Measurements from ENCODE around the gene AADACL3. TPM values are rescaled to one million over a fixed set of nuclear protein-coding genes. Genes with fewer than 3 reads are reported as not detected.
A peak's percentile ranks its signal among the peaks of the same experiment; 100 is the strongest.
"Not testable (repeated sequence)": the region's sequence is repeated elsewhere in the genome, so short reads cannot be mapped to it uniquely, and the experiment has no call there.

AADACL3 gene
- total RNA-seq, 1 experiment from 2014 or later: 0.05 TPM

GRCh38 chr1:12713651-12714050 lies 2.3 kb upstream of the AADACL3 start:
- not testable (repeated sequence) for DNase-seq (ENCODE audit: extremely low read depth, low read depth)

- DNase-seq (ENCODE audit: extremely low read depth, low read depth): no peak
Measured at GRCh38 chr1:12714710-12715475, 1.0 kb upstream of the AADACL3 start.

DNA sequence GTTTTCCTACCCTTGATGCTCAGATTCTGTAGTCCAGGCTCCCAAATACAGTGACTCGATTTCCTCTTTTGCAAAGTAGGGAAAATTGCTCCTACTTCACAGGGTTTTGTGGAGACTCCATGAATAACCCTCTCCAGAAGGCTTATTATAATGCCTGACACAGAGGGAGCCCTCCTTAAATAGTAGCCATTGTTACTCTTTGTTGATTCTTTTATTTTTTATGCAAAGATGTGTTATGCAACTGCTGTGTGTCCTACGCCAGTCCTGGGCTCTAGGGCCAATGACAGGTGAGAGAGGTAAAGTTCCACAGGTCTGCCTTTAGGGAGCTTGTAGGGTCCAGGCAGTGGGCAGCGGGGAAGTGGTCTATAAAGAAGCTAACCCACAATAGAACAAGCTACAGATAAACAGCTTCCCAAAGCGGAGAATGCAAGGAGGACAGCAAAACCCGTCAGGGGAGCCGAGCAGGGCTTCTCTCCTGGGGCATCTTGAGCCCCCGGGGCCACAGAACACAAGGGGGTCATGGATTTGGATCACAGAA lies 1.5 kb downstream of the AADACL3 start:
- no peak for DNase-seq (ENCODE audit: extremely low read depth, low read depth)

GRCh38 chr1:12722626-12723025 lies 6.7 kb downstream of the AADACL3 start:
- no peak for DNase-seq (ENCODE audit: extremely low read depth, low read depth)

DNA sequence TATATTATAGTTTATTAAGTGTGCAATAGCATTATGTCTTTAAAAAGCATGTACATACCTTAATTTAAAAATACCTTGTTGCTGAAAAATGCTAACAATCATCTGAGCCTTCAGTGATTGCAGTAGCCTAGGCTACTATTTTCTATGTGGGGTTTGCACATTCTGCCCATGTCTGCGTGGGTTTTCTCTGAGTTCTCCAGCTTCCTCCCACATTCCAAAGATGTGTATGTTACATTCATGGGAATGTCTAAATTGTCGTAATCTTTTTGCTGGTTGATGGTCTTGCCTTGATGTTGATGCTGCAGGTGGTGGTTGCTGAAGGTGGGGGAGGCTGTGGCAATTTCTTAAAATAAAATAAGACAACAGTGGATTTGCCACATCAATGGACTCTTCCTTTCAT lies 12.5 kb downstream of the AADACL3 start:
- no peak for DNase-seq (ENCODE audit: extremely low read depth, low read depth)

GRCh38 chr1:12730156-12730555 lies 14.2 kb downstream of the AADACL3 start:
- no peak for DNase-seq (ENCODE audit: extremely low read depth, low read depth)

DNA sequence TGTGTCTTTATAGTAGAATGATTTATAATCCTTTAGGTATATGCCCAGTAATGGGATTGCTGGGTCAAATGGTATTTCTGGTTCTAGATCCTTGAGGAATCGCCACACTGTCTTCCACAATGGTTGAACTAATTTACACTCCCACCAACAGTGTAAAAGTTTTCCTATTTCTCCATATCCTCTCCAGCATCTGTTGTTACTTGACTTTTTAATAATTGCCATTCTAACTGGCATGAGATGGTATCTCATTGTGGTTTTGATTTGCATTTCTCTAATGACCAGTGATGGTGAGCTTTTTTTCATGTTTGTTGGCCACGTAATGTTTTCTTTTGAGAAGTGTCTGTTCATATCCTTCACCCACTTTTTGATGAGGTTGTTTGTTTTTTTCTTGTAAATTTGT lies 15.2 kb downstream of the AADACL3 start:
- not testable (repeated sequence) for DNase-seq (ENCODE audit: extremely low read depth, low read depth)

DNA sequence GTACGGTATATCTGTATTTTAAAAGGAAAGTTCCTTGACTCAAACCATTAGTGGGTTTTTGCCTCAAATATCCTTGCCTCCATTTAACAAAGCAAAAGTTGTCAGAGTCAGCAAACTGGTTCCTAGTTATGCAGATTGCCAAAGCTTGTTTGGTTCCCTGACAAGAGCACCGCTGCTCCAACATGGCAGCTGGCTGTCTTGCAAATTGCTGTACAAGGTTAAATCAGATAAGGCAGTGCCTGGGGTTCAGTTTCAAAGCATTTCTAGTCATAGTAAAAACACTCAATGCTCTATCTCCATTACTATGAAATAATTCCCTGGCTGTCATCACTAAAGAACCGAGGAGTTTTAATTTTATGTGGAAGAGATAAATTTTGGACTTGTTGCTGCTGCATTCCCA lies 18.7 kb downstream of the AADACL3 start:
- no peak for DNase-seq (ENCODE audit: extremely low read depth, low read depth)

- no peak for DNase-seq (ENCODE audit: extremely low read depth, low read depth)
Measured at GRCh38 chr1:12738934-12739333, 23.0 kb downstream of the AADACL3 start.

DNA sequence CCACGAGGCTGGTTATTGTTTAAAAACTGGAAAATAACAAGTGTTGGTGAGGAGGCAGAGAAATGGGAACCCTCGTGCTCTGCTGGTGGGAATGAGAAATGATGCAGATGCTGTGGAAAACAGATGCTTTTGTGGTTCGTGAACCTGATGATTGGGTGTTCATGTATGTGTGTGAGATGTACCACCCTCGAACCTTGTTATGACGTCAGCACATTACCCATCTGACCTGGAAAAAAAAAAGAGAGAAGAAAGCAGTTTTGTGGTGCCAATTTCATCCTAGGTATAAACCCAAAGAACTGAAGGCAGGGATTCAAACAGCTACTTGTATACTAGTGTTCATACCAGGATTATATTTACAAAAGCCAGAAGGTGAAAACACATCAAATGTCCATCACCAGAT lies 23.7 kb downstream of the AADACL3 start:
- DNase-seq (ENCODE audit: extremely low read depth, low read depth): no peak

DNA sequence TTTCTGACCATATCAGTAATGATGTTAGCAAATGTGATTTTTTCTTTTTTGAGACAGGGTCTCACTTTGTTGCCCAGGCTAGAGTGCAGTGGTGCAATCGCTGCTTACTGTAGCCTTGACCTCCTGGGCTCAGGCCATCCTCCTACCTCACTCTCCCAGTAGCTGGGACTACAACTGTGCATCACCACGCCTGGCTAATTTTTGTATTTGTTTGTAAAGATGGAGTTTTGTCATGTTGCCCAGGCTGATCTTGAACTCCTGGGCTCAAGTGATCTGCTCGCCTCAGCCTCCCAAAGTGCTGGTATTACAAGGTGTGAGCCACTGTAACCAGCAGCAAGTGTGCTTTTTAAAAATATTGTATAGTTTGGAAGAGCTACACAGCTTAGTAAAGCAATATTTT lies 26.0 kb downstream of the AADACL3 start:
- no peak for DNase-seq (ENCODE audit: extremely low read depth, low read depth)

DNA sequence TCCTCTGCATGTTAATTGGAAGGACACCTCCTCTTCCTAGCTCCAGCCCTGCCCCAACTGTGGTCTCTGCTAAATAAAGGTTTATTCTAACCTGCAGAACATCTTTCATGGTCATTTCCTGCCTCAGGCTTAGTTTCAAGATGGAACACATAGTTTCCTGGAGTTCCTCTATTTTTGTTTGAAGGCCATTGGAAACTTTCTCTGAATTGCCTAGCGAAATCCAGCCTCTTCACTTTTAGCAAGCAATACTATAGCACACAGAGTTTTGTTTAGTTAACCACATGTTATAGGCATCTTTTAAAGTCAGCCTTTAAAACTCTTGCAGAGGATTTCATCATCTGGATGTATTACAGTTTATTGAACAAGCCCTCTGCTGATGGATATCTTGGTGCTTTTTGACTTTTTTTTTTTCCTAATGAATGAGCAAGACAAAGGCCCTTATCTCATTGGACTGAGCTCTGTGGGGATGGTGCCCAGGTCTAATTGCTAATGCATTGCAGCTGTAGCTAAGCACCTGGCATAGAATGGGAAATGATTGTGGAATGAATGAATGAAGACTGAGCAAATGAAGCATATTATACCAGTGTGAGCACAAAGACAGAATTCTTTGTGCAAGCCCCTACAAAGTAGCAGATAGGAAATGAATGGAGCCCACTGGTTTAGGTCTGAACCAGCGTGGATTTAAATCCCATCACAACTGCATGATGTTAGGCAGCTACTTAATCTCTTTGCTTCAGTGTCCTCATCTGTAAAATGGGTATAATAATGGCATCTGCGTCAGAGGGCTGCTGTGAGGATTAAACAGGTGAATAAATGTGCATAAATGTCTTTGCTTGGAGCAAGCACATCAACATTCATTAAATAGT lies 29.4 kb downstream of the AADACL3 start:
- DNase-seq (ENCODE audit: extremely low read depth, low read depth): peak; percentile 16

DNA sequence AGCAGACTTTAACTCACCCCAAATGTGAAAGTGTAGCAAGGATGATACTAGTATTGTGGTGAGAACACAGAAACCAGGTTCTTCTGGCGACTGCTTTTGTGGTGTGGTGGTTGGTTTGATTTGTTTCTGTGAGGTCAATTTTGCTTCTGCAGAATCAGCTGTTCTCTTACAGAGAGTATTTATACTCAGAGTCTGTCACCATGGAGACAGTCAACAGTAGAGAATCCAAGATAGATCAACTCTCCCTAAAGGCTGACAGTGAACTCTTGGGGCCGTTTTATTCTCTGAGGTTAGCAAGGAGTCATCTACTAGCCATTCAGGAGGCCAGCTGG lies 30.0 kb downstream of the AADACL3 start, which contains the start of gene CFAP107:
TSS of gene CFAP107 (plus strand) at position 209 of the 332 bp plus-strand sequence. CDS start 231 bp downstream, outside the sequence.
- DNase-seq (ENCODE audit: extremely low read depth, low read depth): no peak

DNA sequence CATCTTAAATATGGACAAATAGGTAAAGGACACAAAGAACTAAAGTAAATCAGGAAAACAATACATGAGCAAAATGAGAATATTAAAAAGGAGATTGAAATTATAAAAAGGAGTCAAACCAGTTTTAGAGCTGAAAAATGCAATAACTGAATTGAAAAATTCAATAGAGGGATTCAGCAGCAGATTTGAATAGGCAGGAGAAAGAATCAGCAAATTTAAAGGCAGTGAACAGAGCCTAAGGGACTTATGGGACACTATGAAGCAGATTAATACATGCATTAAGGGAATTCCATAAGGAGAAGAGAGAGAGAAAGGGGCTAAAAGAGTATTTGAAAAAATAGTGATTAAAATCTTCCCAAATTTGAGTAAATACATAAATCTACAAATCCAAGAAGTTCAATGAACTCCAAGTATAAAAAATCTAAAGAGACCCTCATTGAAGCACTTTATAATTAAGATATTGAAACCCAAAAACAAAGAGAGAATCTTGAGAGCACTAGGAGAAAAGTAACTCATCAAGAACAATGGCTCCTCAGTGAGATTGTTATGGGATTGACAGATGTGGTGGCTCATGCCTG lies 33.0 kb downstream of the AADACL3 start:
- no peak for DNase-seq (ENCODE audit: extremely low read depth, low read depth)

DNA sequence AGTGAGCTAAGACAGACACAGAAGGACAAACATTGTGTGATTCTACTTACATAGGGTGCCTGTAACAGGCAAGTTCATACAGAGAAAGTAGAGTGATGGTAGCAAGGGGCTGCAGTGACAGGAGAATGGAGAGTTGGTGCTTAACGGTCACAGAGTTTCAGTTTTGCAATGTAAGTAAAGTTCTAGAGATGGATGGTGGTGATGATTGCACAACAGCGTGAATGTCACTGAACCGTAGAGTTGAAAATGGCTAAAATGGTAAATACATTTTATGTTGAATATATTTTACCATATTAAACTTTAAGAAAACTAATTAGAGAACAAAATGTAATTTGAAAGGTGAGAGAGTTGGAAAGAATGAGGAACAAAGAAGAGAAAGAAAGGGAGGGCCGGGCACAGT lies 38.8 kb downstream of the AADACL3 start:
- DNase-seq (ENCODE audit: extremely low read depth, low read depth): no peak

- no peak for DNase-seq (ENCODE audit: extremely low read depth, low read depth)
Measured at GRCh38 chr1:12756273-12756672, 40.4 kb downstream of the AADACL3 start.

GRCh38 chr1:12756768-12757413 lies 41.0 kb downstream of the AADACL3 start:
- no peak for DNase-seq (ENCODE audit: extremely low read depth, low read depth)

GRCh38 chr1:12757836-12758235 lies 41.9 kb downstream of the AADACL3 start:
- no peak for DNase-seq (ENCODE audit: extremely low read depth, low read depth)

GRCh38 chr1:12760256-12760795 lies 44.4 kb downstream of the AADACL3 start:
- DNase-seq (ENCODE audit: extremely low read depth, low read depth): no peak

GRCh38 chr1:12761781-12762180 lies 45.9 kb downstream of the AADACL3 start:
- no peak for DNase-seq (ENCODE audit: extremely low read depth, low read depth)

All from NCI-H460 (cell line).